SK-N-SH (cell line): Measurements from ENCODE around the gene SLC22A17.

Experiments used
- CHD2 ChIP-seq: fragments of 150-350 bp; IDR thresholded peaks from 2 replicates; pipeline ENCODE4 v1.6.1; 2018; ENCODE audit warnings: low read length; ENCODE audit not compliant: partially characterized antibody
- EP300 ChIP-seq, 2 experiments: IDR thresholded peaks; 2 replicates each; pipeline versions ENCODE4 v1.4.0 to v1.6.1; 2012; ENCODE audit warnings: borderline replicate concordance in 1 of 2, low read depth in 1 of 2, low read length in 1 of 2
- EZH2phosphoT487 ChIP-seq: fragments of 200-600 bp; sonication (generic); IDR thresholded peaks from 2 replicates; pipeline ENCODE4 v1.6.1; 2017; ENCODE audit warnings: low read depth, mixed run types, mild to moderate bottlenecking, antibody characterized with exemption, moderate library complexity, borderline replicate concordance
- MAX ChIP-seq: IDR thresholded peaks from 2 replicates; pipeline ENCODE4 v1.4.0; 2012; ENCODE audit warnings: low read depth
- NRF1 ChIP-seq: IDR thresholded peaks from 2 replicates; pipeline ENCODE4 v1.6.1; 2012; ENCODE audit warnings: low read depth, mild to moderate bottlenecking, low read length
- RCOR1 ChIP-seq: fragments of 150-350 bp; IDR thresholded peaks from 2 replicates; pipeline ENCODE4 v1.6.1; 2017; ENCODE audit warnings: antibody characterized with exemption, low read length
- SMC3 ChIP-seq: IDR thresholded peaks from 2 replicates; pipeline ENCODE4 v1.6.1; 2012; ENCODE audit warnings: low read depth, low read length, improper control_type of control experiment
- TEAD4 ChIP-seq: IDR thresholded peaks from 2 replicates; pipeline ENCODE4 v1.4.0; 2012; ENCODE audit warnings: mild to moderate bottlenecking, borderline replicate concordance; ENCODE audit not compliant: insufficient read depth
- USF1 ChIP-seq: IDR thresholded peaks from 2 replicates; pipeline ENCODE4 v1.4.0; 2012; ENCODE audit warnings: low read depth, borderline replicate concordance
- YY1 ChIP-seq: IDR thresholded peaks from 2 replicates; pipeline ENCODE4 v1.4.0; 2012; ENCODE audit warnings: low read depth, mild to moderate bottlenecking
- TF ChIP-seq, protein P1 (sequence below): fragments of 200-600 bp; sonication (generic); IDR thresholded peaks from 2 replicates; pipeline ENCODE4 v1.6.1; 2017; ENCODE audit warnings: antibody characterized with exemption, mild to moderate bottlenecking, moderate library complexity
- TF ChIP-seq, protein P2 (sequence below): IDR thresholded peaks from 2 replicates; pipeline ENCODE4 v1.6.1; 2012; ENCODE audit warnings: mild to moderate bottlenecking, low read depth, low read length, moderate library complexity
- TF ChIP-seq, protein P3 (sequence below): fragments of 150-350 bp; IDR thresholded peaks from 2 replicates; pipeline ENCODE4 v1.6.1; 2016; ENCODE audit warnings: mild to moderate bottlenecking, low read depth, low read length

DNA sequence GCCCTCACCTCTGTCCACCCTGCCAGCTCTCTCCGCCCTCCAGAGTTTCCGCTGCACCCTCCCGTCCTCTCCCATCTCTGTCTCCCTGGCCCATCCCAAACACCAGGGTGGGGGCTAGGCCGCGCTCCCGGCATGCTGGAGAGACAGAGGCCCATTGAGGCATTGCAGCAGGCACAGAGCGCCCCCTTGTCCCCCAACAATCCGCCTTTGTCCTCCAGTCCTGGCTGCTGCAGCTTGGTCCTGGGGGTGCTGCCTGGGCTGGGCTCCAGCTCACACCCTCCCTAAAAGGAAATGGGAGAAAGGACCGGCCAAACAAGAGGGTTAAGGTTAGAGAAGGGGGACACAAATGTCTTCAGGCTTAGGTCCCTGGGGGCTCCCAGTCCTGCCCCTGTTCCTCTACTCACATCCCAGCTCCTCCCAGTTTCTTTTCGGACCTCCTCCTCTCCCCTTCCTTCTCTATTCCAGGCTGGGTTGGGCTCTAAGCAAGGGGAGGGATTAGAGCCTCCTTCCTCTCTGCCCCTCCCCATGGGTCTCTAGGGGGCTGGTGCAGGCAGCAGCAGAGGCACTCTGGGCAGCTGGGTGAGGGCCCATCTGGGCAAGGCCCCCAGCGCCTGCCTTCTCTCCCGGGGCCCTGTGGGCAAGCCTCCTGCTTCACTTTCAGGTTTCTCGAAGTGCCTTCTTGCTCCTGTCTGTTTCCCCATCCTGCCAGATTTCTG lies 24.0 kb upstream of the SLC22A17 start, which contains the start of gene CMTM5:
- TF ChIP-seq, protein P1, sequence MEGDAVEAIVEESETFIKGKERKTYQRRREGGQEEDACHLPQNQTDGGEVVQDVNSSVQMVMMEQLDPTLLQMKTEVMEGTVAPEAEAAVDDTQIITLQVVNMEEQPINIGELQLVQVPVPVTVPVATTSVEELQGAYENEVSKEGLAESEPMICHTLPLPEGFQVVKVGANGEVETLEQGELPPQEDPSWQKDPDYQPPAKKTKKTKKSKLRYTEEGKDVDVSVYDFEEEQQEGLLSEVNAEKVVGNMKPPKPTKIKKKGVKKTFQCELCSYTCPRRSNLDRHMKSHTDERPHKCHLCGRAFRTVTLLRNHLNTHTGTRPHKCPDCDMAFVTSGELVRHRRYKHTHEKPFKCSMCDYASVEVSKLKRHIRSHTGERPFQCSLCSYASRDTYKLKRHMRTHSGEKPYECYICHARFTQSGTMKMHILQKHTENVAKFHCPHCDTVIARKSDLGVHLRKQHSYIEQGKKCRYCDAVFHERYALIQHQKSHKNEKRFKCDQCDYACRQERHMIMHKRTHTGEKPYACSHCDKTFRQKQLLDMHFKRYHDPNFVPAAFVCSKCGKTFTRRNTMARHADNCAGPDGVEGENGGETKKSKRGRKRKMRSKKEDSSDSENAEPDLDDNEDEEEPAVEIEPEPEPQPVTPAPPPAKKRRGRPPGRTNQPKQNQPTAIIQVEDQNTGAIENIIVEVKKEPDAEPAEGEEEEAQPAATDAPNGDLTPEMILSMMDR, result no peak
- TF ChIP-seq, protein P2, sequence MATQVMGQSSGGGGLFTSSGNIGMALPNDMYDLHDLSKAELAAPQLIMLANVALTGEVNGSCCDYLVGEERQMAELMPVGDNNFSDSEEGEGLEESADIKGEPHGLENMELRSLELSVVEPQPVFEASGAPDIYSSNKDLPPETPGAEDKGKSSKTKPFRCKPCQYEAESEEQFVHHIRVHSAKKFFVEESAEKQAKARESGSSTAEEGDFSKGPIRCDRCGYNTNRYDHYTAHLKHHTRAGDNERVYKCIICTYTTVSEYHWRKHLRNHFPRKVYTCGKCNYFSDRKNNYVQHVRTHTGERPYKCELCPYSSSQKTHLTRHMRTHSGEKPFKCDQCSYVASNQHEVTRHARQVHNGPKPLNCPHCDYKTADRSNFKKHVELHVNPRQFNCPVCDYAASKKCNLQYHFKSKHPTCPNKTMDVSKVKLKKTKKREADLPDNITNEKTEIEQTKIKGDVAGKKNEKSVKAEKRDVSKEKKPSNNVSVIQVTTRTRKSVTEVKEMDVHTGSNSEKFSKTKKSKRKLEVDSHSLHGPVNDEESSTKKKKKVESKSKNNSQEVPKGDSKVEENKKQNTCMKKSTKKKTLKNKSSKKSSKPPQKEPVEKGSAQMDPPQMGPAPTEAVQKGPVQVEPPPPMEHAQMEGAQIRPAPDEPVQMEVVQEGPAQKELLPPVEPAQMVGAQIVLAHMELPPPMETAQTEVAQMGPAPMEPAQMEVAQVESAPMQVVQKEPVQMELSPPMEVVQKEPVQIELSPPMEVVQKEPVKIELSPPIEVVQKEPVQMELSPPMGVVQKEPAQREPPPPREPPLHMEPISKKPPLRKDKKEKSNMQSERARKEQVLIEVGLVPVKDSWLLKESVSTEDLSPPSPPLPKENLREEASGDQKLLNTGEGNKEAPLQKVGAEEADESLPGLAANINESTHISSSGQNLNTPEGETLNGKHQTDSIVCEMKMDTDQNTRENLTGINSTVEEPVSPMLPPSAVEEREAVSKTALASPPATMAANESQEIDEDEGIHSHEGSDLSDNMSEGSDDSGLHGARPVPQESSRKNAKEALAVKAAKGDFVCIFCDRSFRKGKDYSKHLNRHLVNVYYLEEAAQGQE, result no peak
- TF ChIP-seq CHD2 (no peak), MAX (no peak), EZH2phosphoT487 (no peak), NRF1 (no peak), SMC3 (no peak), USF1 (no peak), EP300 (IDR thresholded peaks at IDR 0.05; ENCODE audit: borderline replicate concordance in 1 of 2, low read depth in 1 of 2, low read length in 1 of 2) (no peak), YY1 (no peak), TEAD4 (no peak), RCOR1 (no peak)
- TF ChIP-seq, protein P3, sequence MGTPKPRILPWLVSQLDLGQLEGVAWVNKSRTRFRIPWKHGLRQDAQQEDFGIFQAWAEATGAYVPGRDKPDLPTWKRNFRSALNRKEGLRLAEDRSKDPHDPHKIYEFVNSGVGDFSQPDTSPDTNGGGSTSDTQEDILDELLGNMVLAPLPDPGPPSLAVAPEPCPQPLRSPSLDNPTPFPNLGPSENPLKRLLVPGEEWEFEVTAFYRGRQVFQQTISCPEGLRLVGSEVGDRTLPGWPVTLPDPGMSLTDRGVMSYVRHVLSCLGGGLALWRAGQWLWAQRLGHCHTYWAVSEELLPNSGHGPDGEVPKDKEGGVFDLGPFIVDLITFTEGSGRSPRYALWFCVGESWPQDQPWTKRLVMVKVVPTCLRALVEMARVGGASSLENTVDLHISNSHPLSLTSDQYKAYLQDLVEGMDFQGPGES, result no peak
